ENCODE data around the gene PSD2. TPM values are rescaled to one million over a fixed set of nuclear protein-coding genes. Genes with fewer than 3 reads are reported as not detected.

PSD2 gene
- total RNA-seq, 1 donor from 2014 or later: not detected

DNA sequence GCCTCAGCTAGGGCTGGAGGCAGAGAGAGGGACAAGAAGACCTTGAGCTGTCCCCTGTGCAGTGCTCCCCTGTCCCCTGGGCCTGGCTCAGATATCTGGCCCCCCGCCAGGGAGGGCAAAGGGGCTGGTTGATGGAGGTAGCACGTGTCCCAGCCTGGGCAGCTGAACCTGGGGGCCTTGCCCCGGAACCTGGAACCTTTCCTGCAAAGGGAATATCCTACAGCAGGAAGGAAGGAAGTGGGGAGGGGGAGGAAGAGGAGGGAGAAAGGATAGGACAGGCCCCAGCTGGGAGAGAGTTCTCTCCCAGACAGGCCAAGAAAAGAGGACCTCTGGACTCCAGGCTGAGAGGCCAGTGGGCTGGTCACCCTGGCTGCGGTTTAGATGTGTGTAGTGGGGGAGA, 27.6 kb upstream of the PSD2 start:
- H3K27ac Mint-ChIP-seq: no peak overlapping the region
- intact Hi-C loops (cut with micrococcal nuclease): no loop called here
- no peak for DNase-seq
- POLR2A ChIA-PET: interaction anchor here (1.1 to 5.0 kb wide), 2 partner anchors 71 to 132 kb away, joined by 5 to 71 read pairs; no protein-coding TSS in a partner anchor
- no peaks in the 10 kb centered on the region for H3K36me3 Mint-ChIP-seq (ENCODE audit: low read depth)
- H3K9me3 Mint-ChIP-seq: no peaks in the 10 kb centered on the region
- no peak for ATAC-seq (ENCODE audit: low read depth)
- no peak for TF ChIP-seq CTCF (IDR thresholded peaks at IDR 0.05)
- no peak overlapping the region for H3K4me3 Mint-ChIP-seq
- H3K27me3 Mint-ChIP-seq: peaks cover 9% of the 10 kb centered on the region
- CTCF ChIA-PET: interaction anchor here (0.8 to 6.3 kb wide), 7 partner anchors 10 to 345 kb away, joined by 3 to 228 read pairs (median 4); no protein-coding TSS in a partner anchor
- peaks cover 24% of the 10 kb centered on the region for H3K4me1 Mint-ChIP-seq

DNA sequence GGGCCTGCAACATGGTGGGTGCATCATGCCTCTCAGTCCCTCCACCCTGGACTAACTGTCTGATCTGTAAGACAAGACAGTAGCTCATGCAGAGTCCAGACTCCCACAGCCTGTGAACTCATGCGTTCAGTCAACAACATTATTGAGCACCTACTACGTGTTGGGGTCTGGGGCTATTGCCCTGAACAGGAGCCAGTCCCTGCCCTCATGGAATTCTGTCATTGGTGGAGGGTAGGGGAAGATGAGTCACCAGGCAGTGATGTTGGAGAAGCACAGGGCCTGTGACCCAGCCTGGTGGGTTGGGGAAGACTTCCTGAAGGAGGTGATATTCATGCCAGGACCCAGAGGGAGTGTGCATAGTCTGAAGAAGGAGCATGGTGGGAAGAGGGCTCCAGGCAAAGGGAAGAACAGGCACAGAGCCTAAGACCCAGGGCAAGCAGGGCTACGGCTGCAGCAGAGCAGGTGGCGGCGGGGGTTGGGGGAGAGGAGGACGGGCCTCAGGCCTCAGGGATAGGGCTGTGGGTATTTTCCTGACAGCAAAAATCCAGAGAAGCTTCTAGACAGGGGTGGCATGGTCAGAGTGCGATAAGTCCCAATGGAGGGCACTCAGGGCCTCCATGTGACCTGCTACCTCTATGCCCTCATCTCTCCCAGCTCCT, 26.7 kb upstream of the PSD2 start:
- POLR2A ChIA-PET: interaction anchor here (0.5 to 0.7 kb wide), 2 partner anchors 353 to 1266 kb away, joined by 3 to 5 read pairs; no protein-coding TSS in a partner anchor
- no peaks in the 10 kb centered on the region for H3K9me3 Mint-ChIP-seq
- DNase-seq (no peak), ATAC-seq (ENCODE audit: low read depth) (no peak)
- TF ChIP-seq CTCF (IDR thresholded peaks at IDR 0.05): no peak
- H3K36me3 Mint-ChIP-seq (ENCODE audit: low read depth): no peaks in the 10 kb centered on the region
- peaks cover 17% of the 10 kb centered on the region for H3K4me1 Mint-ChIP-seq
- H3K27me3 Mint-ChIP-seq: peaks cover 6% of the 10 kb centered on the region
- no peak overlapping the region for H3K27ac Mint-ChIP-seq
- intact Hi-C loops (cut with micrococcal nuclease): no loop called here
- H3K4me3 Mint-ChIP-seq: no peak overlapping the region
- CTCF ChIA-PET: interaction anchor here (1.4 to 6.3 kb wide), 3 partner anchors 78 to 347 kb away, joined by 3 to 228 read pairs (median 5); no protein-coding TSS in a partner anchor

GRCh38 chr5:139769477-139769876, 26.1 kb upstream of the PSD2 start:
- Mint-ChIP-seq H3K4me1 (peaks cover 15% of the 10 kb centered on the region), H3K36me3 (ENCODE audit: low read depth) (no peaks in the 10 kb centered on the region), H3K4me3 (no peak overlapping the region), H3K27me3 (peaks cover 5% of the 10 kb centered on the region), H3K27ac (no peak overlapping the region), H3K9me3 (no peaks in the 10 kb centered on the region)
- no peak for TF ChIP-seq CTCF (IDR thresholded peaks at IDR 0.05)
- ATAC-seq (ENCODE audit: low read depth) (no peak), DNase-seq (no peak)
- intact Hi-C loops (cut with micrococcal nuclease): no loop called here
- ChIA-PET CTCF (interaction anchor here (1.4 to 6.3 kb wide), 2 partner anchors 135 to 347 kb away, joined by 3 to 228 read pairs; no protein-coding TSS in a partner anchor), POLR2A (no interaction called here)

- intact Hi-C loops (cut with micrococcal nuclease): no loop called here
- TF ChIP-seq CTCF (IDR thresholded peaks at IDR 0.05): no peak
- Mint-ChIP-seq H3K4me3 (no peak overlapping the region), H3K27me3 (peaks cover 3% of the 10 kb centered on the region), H3K9me3 (no peaks in the 10 kb centered on the region), H3K36me3 (ENCODE audit: low read depth) (no peaks in the 10 kb centered on the region), H3K27ac (no peak overlapping the region), H3K4me1 (peaks cover 16% of the 10 kb centered on the region)
- DNase-seq: no peak
- no peak for ATAC-seq (ENCODE audit: low read depth)
- POLR2A ChIA-PET: no interaction called here
- CTCF ChIA-PET: interaction anchor here (1.1 to 6.3 kb wide), 3 partner anchors 16 to 198 kb away, joined by 4 to 228 read pairs (median 5); no protein-coding TSS in a partner anchor
Measured at GRCh38 chr5:139770722-139771121, 24.9 kb upstream of the PSD2 start.

DNA sequence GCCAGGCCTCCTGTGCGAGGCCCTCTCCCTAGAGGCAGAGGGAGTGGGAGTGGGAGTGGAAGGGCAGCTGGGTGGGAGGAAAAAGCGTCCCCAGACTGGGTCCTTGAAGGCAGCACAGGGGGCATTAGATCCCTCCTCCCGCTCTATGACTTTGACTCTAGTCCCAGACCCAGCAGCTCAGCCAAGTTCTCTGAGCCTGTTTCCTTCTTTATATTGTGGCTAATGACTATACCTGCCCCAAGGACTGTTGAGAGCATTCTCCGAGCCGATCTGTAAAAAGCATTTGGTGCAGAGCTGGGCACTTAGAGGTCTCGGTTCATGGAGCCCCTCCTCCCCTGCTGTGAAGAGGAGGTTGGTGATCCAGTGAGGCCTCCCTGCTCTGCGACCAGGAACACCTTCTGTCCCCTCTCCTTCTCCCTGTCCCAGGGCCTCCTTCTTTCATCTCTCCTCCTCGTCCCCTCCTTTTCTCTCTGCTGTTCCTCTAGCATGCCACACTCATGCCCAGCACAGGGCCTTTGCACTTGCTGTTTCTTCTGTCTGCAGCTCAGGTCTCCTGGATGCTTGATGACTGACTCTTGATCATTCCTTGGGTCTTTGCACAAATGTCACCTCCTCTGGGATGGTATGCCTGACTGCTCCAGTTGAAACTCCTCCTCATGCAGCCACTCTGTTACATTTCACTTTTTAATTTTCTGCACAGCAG, 23.4 kb upstream of the PSD2 start:
- Mint-ChIP-seq H3K9me3 (no peaks in the 10 kb centered on the region), H3K4me3 (no peak overlapping the region), H3K27me3 (peaks cover 3% of the 10 kb centered on the region), H3K36me3 (ENCODE audit: low read depth) (no peaks in the 10 kb centered on the region), H3K27ac (no peak overlapping the region), H3K4me1 (peaks cover 12% of the 10 kb centered on the region)
- intact Hi-C loops (cut with micrococcal nuclease): no loop called here
- ChIA-PET POLR2A (interaction anchor here (0.6 kb wide), 1 partner anchor 69 kb away, joined by 3 read pairs; no protein-coding TSS in a partner anchor), CTCF (no interaction called here)
- no peak for TF ChIP-seq CTCF (IDR thresholded peaks at IDR 0.05)
- DNase-seq (no peak), ATAC-seq (ENCODE audit: low read depth) (no peak)

All from activated B cell treated with CpG ODN at 0.5 μM for 24 hours (primary cell).